ENCODE data around the gene ALDH2. TPM values are rescaled to one million over a fixed set of nuclear protein-coding genes. Genes with fewer than 3 reads are reported as not detected.
A peak's percentile ranks its signal among the peaks of the same experiment; 100 is the strongest.

Gene ALDH2
- total and polyA plus RNA-seq, 2 donors from 2014 or later, result 178 to 318 TPM

- peaks cover 0 to 4% (median 0%) of the 10 kb centered on the region in 3 donors for H3K4me1 ChIP-seq (ENCODE audit: control insufficient read depth in 2 of 3, insufficient read depth in 2 of 3, low read depth in 1 of 3, low read length in 3 of 3)
- intact Hi-C loops (cut with DNase I), result no loop called here
- no peak for FAIRE-seq
- H3K9ac ChIP-seq (ENCODE audit: low read length in 3 of 3), result no peak overlapping the region
- no peaks in the 10 kb centered on the region for H3K9me3 ChIP-seq (ENCODE audit: control insufficient read depth in 2 of 3, insufficient read depth in 1 of 3, low read length in 3 of 3)
- H3K27me3 ChIP-seq (ENCODE audit: control insufficient read depth, insufficient read depth, low read length), result no peaks in the 10 kb centered on the region
- H3K36me3 ChIP-seq (ENCODE audit: control insufficient read depth in 2 of 3, insufficient read depth in 3 of 3, low read length in 3 of 3), result peaks cover 0 to 12% (median 5%) of the 10 kb centered on the region in 3 donors
- H3K27ac ChIP-seq (ENCODE audit: low read depth in 2 of 2, low read length in 2 of 2), result no peak overlapping the region
- TF ChIP-seq, protein P1, sequence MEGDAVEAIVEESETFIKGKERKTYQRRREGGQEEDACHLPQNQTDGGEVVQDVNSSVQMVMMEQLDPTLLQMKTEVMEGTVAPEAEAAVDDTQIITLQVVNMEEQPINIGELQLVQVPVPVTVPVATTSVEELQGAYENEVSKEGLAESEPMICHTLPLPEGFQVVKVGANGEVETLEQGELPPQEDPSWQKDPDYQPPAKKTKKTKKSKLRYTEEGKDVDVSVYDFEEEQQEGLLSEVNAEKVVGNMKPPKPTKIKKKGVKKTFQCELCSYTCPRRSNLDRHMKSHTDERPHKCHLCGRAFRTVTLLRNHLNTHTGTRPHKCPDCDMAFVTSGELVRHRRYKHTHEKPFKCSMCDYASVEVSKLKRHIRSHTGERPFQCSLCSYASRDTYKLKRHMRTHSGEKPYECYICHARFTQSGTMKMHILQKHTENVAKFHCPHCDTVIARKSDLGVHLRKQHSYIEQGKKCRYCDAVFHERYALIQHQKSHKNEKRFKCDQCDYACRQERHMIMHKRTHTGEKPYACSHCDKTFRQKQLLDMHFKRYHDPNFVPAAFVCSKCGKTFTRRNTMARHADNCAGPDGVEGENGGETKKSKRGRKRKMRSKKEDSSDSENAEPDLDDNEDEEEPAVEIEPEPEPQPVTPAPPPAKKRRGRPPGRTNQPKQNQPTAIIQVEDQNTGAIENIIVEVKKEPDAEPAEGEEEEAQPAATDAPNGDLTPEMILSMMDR (IDR thresholded peaks at IDR 0.05; ENCODE audit: borderline replicate concordance, extremely low read depth, insufficient read depth), result no peak
- no peak overlapping the region for H3K4me3 ChIP-seq (ENCODE audit: low read length in 3 of 3)
- peak in 1 of 5 donors; percentile 57 for DNase-seq
Observed at GRCh38 chr12:111756681-111757080, 10.1 kb upstream of the ALDH2 start.

DNA sequence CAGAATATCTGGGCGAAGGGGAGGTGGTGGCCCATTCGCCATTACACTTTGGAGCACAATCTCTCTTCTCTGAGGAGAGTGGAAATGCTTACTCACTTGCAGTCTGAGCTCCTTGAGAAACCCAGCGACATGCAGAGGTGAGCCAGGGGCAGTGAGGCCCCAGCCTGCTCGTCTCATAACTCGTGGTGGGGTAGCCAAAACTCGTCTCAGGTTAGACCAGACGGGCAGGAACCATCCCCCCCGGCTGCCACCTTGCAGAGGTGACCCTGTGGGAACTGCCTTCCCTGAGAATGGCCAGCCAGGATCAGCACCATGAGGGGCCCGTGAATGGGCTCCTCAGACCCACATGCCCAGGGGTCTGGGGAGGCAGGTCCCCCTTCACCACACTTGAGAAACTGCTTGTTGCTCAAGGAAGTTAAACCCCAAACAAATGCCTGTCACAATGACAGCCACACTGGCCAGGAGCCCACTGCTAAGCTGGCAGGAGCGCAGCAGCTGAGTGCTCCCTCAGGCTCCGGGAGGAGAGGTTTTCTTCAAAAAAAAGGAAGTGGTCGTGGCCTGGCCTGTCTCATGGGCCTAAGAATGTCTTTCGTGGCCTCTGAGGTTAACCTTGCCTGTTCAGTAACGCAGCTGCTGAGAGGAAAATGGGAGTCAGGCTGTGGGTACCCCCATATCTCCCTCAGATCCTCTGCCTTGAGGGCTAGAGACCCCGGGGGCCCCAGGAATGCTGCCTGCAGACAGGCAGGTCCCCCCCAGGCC lies 9.2 kb upstream of the ALDH2 start:
- Histone ChIP-seq H3K9me3 (ENCODE audit: control insufficient read depth in 2 of 3, insufficient read depth in 1 of 3, low read length in 3 of 3) (no peaks in the 10 kb centered on the region), H3K36me3 (ENCODE audit: control insufficient read depth in 2 of 3, insufficient read depth in 3 of 3, low read length in 3 of 3) (peaks cover 0 to 12% (median 5%) of the 10 kb centered on the region in 3 donors), H3K27ac (ENCODE audit: low read depth in 2 of 2, low read length in 2 of 2) (no peak overlapping the region), H3K27me3 (ENCODE audit: control insufficient read depth, insufficient read depth, low read length) (no peaks in the 10 kb centered on the region), H3K9ac (ENCODE audit: low read length in 3 of 3) (no peak overlapping the region), H3K4me3 (ENCODE audit: low read length in 3 of 3) (no peak overlapping the region), H3K4me1 (ENCODE audit: control insufficient read depth in 2 of 3, insufficient read depth in 2 of 3, low read depth in 1 of 3, low read length in 3 of 3) (peaks cover 0 to 4% (median 0%) of the 10 kb centered on the region in 3 donors)
- DNase-seq (peak in 1 of 5 donors; percentile 58), FAIRE-seq (no peak)
- intact Hi-C loops (cut with DNase I), result no loop called here
- TF ChIP-seq, protein P1 (IDR thresholded peaks at IDR 0.05; ENCODE audit: borderline replicate concordance, extremely low read depth, insufficient read depth), result no peak

GRCh38 chr12:111758120-111758561 lies 8.6 kb upstream of the ALDH2 start:
- H3K27ac ChIP-seq (ENCODE audit: low read depth in 2 of 2, low read length in 2 of 2), result no peak overlapping the region
- H3K9ac ChIP-seq (ENCODE audit: low read length in 3 of 3), result no peak overlapping the region

More at GRCh38 chr12:111758120-111758561, 8.6 kb upstream of the ALDH2 start:
- intact Hi-C loops (cut with DNase I), result no loop called here
- H3K9me3 ChIP-seq (ENCODE audit: control insufficient read depth in 2 of 3, insufficient read depth in 1 of 3, low read length in 3 of 3), result no peaks in the 10 kb centered on the region
- TF ChIP-seq, protein P1 (IDR thresholded peaks at IDR 0.05; ENCODE audit: borderline replicate concordance, extremely low read depth, insufficient read depth), result no peak
- FAIRE-seq (no peak), DNase-seq (no peak)
- H3K4me3 ChIP-seq (ENCODE audit: low read length in 3 of 3), result no peak overlapping the region
- H3K27me3 ChIP-seq (ENCODE audit: control insufficient read depth, insufficient read depth, low read length), result no peaks in the 10 kb centered on the region
- H3K4me1 ChIP-seq (ENCODE audit: control insufficient read depth in 2 of 3, insufficient read depth in 2 of 3, low read depth in 1 of 3, low read length in 3 of 3), result peaks cover 0 to 4% (median 0%) of the 10 kb centered on the region in 3 donors
- peaks cover 0 to 11% (median 5%) of the 10 kb centered on the region in 3 donors for H3K36me3 ChIP-seq (ENCODE audit: control insufficient read depth in 2 of 3, insufficient read depth in 3 of 3, low read length in 3 of 3)

Data from kidney (tissue), 14 donors.